NB4 (cell line): Measurements from ENCODE around the gene PPT2.
A peak's percentile ranks its signal among the peaks of the same experiment; 100 is the strongest.

ENCODE experiments used
- TF ChIP-seq, protein P1 (sequence below): IDR thresholded peaks from one replicate; pipeline ENCODE4 v1.5.1; 2012; ENCODE audit warnings: low read depth, low read length
- TF ChIP-seq, protein P2 (sequence below): IDR thresholded peaks from 2 replicates; pipeline ENCODE4 v1.6.1; 2011; ENCODE audit warnings: low read depth, low read length

- TF ChIP-seq, protein P1, sequence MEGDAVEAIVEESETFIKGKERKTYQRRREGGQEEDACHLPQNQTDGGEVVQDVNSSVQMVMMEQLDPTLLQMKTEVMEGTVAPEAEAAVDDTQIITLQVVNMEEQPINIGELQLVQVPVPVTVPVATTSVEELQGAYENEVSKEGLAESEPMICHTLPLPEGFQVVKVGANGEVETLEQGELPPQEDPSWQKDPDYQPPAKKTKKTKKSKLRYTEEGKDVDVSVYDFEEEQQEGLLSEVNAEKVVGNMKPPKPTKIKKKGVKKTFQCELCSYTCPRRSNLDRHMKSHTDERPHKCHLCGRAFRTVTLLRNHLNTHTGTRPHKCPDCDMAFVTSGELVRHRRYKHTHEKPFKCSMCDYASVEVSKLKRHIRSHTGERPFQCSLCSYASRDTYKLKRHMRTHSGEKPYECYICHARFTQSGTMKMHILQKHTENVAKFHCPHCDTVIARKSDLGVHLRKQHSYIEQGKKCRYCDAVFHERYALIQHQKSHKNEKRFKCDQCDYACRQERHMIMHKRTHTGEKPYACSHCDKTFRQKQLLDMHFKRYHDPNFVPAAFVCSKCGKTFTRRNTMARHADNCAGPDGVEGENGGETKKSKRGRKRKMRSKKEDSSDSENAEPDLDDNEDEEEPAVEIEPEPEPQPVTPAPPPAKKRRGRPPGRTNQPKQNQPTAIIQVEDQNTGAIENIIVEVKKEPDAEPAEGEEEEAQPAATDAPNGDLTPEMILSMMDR: no peak
- TF ChIP-seq, protein P2, sequence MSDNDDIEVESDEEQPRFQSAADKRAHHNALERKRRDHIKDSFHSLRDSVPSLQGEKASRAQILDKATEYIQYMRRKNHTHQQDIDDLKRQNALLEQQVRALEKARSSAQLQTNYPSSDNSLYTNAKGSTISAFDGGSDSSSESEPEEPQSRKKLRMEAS: peak; percentile 82
Observed at GRCh38 chr6:32177788-32178546, 24.0 kb downstream of the PPT2 start, which contains the start of gene RNF5.
